ENCODE results near the gene C11orf97. TPM values are rescaled to one million over a fixed set of nuclear protein-coding genes. Genes with fewer than 3 reads are reported as not detected.

The C11orf97 gene
- total and polyA plus RNA-seq, 2 of the 13 experiments (the other 11 are each of a cell fraction or from before 2014, with no cell fraction given), result 0.35 TPM; not detected in 1

DNA sequence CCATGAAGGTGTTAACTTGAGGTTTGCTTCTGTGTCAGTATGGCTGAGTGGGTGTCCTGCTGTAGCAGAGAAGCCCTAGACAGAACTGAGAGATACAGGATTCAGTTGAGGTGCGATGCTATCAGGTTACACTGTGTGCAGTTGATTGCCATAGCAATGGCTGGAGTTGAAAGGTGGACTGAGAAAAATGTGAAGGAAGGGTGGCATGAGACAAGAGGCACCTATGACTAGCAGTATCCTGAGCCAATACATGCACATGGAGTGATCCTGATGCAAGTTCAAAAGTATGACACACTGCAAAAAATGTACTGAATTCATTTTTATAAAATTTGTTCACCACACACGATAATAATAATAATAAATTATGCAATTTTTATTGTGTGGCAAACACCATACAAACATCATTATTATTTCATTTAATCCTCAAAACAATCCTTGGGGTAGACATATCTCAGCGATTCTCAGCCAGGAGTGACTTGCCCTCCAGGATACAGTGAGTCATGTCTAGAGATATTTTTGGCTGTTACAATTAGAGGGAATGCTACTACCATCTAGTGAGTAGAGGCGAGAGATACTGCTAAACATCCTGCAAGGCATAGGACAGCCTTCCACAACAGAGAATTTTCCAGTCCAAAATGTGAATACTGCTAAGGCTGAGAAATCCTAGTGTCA is 51.1 kb downstream of the C11orf97 start:
- CTCF ChIA-PET (ENCODE audit: low intra/inter-chr PET ratio, low total read pairs), result no interaction called here
- Histone ChIP-seq H3K4me2 (ENCODE audit: low read depth, low read length) (no peak overlapping the region), H3K36me3 (replicated peaks in 1 of 2; ENCODE audit: control insufficient read depth in 1 of 2, insufficient read depth in 2 of 2, low read length in 2 of 2) (no peaks in the 10 kb centered on the region), H3K9ac (ENCODE audit: insufficient read depth, low read depth, low read length) (no peak overlapping the region), H3K9me3 (ENCODE audit: low read length) (no peaks in the 10 kb centered on the region), H3K27ac (ENCODE audit: extremely low read length, insufficient read depth, low read length) (no peak overlapping the region), H2AFZ (ENCODE audit: low read length) (no peak overlapping the region), H4K20me1 (ENCODE audit: insufficient read depth, low read length) (no peaks in the 10 kb centered on the region), H3K79me2 (ENCODE audit: insufficient read depth, low read length) (no peaks in the 10 kb centered on the region), H3K4me3 (replicated peaks in 1 of 3; ENCODE audit: insufficient read depth in 1 of 3, low read depth in 2 of 3, low read length in 3 of 3) (no peak overlapping the region), H3K4me1 (ENCODE audit: insufficient read depth, low read length) (no peaks in the 10 kb centered on the region), H3K27me3 (ENCODE audit: control insufficient read depth in 1 of 2, insufficient read depth in 2 of 2, low read length in 2 of 2) (no peaks in the 10 kb centered on the region)
- DNase-seq (ENCODE audit: low spot score) (no peak), ATAC-seq (no peak), FAIRE-seq (no peak)
- POLR2A ChIA-PET, result no interaction called here
- no peak for TF ChIP-seq AGO2 (optimal IDR thresholded peaks at IDR 0.05; ENCODE audit: low read depth, low read length)
- no peak for TF ChIP-seq ZNF780A (CRISPR knock-in tag; IDR thresholded peaks at IDR 0.05)
- TF ChIP-seq ZFP36 (IDR thresholded peaks at IDR 0.05; ENCODE audit: borderline replicate concordance, low read depth, low read length, partially characterized antibody), result no peak
- TF ChIP-seq ZKSCAN8 (CRISPR knock-in tag; IDR thresholded peaks at IDR 0.05; ENCODE audit: borderline replicate concordance), result no peak
- WGBS (ENCODE audit: low lambda C conversion rate), result 20% methylated on average over 4 of the region's 4 CpGs
- intact Hi-C loops (cut with micrococcal nuclease; ENCODE audit: unreplicated experiment), result no loop called here
- no TSS peak for BruUV-seq (replicated peaks)
- in situ Hi-C loops (cut with HindIII; ENCODE audit: extremely low pct_ligation_motif_present, low pct_unique_long_range_greater_than_20kb), result no loop called here

DNA sequence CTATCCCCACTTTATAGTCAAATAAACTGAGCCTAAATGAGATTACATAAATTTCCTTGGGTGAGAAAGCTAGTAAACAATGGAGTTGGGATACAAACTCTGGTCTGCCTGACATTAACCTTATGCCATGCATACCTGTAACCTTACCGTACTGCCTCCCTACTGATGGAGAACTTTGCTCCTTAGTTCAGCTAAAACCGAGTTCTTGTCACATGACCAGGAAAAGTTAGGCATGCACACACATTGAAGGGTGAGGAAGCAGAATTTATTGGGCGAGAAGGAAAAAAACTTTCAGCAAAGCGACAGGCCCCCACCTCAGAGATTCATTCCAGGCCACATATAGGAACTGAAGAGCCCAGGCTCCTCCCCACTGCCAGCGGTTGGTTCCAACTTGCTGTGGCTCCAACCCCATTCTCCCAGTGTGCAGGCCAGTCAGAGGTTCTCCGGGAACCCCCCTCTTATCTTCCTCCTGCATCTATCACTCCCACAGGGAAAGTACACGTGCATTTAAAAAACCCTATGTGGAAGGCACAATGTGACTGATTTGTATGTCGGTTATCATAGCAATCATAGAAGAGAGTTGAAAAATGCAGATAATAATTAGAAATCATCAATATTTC is 51.7 kb downstream of the C11orf97 start:
- intact Hi-C loops (cut with micrococcal nuclease; ENCODE audit: unreplicated experiment), result no loop called here
- Histone ChIP-seq H3K4me2 (ENCODE audit: low read depth, low read length) (no peak overlapping the region), H3K9ac (ENCODE audit: insufficient read depth, low read depth, low read length) (no peak overlapping the region), H4K20me1 (ENCODE audit: insufficient read depth, low read length) (no peaks in the 10 kb centered on the region), H3K4me1 (ENCODE audit: insufficient read depth, low read length) (no peaks in the 10 kb centered on the region), H3K79me2 (ENCODE audit: insufficient read depth, low read length) (no peaks in the 10 kb centered on the region), H3K4me3 (replicated peaks in 1 of 3; ENCODE audit: insufficient read depth in 1 of 3, low read depth in 2 of 3, low read length in 3 of 3) (no peak overlapping the region), H3K9me3 (ENCODE audit: low read length) (no peaks in the 10 kb centered on the region), H3K36me3 (replicated peaks in 1 of 2; ENCODE audit: control insufficient read depth in 1 of 2, insufficient read depth in 2 of 2, low read length in 2 of 2) (no peaks in the 10 kb centered on the region), H3K27ac (ENCODE audit: extremely low read length, insufficient read depth, low read length) (no peak overlapping the region), H2AFZ (ENCODE audit: low read length) (no peak overlapping the region), H3K27me3 (ENCODE audit: control insufficient read depth in 1 of 2, insufficient read depth in 2 of 2, low read length in 2 of 2) (no peaks in the 10 kb centered on the region)
- 26% methylated on average over 8 of the region's 8 CpGs for WGBS (ENCODE audit: low lambda C conversion rate)
- TF ChIP-seq ZSCAN29 (CRISPR knock-in tag; conservative IDR thresholded peaks at IDR 0.05) (no peak), ZNF543 (CRISPR knock-in tag; IDR thresholded peaks at IDR 0.05) (no peak), ZSCAN21 (CRISPR knock-in tag; IDR thresholded peaks at IDR 0.05; ENCODE audit: borderline replicate concordance) (no peak), ZNF12 (CRISPR knock-in tag; IDR thresholded peaks at IDR 0.05) (no peak), ZIK1 (CRISPR knock-in tag; IDR thresholded peaks at IDR 0.05; ENCODE audit: borderline replicate concordance, low read depth) (no peak)
- TF ChIP-seq, protein P1, sequence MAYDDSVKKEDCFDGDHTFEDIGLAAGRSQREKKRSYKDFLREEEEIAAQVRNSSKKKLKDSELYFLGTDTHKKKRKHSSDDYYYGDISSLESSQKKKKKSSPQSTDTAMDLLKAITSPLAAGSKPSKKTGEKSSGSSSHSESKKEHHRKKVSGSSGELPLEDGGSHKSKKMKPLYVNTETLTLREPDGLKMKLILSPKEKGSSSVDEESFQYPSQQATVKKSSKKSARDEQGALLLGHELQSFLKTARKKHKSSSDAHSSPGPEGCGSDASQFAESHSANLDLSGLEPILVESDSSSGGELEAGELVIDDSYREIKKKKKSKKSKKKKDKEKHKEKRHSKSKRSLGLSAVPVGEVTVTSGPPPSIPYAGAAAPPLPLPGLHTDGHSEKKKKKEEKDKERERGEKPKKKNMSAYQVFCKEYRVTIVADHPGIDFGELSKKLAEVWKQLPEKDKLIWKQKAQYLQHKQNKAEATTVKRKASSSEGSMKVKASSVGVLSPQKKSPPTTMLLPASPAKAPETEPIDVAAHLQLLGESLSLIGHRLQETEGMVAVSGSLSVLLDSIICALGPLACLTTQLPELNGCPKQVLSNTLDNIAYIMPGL (CRISPR knock-in tag; IDR thresholded peaks at IDR 0.05; ENCODE audit: borderline replicate concordance in 1 of 2, low read depth in 1 of 2), result no peak
- ChIA-PET CTCF (ENCODE audit: low intra/inter-chr PET ratio, low total read pairs) (no interaction called here), POLR2A (no interaction called here)
- DNase-seq (ENCODE audit: low spot score), result no peak
- ATAC-seq, result no peak
- no TSS peak for BruUV-seq (replicated peaks)
- in situ Hi-C loops (cut with HindIII; ENCODE audit: extremely low pct_ligation_motif_present, low pct_unique_long_range_greater_than_20kb), result no loop called here
- no peak for FAIRE-seq

Data from HepG2 (cell line).